ENCODE measurements around the gene POLH. TPM values are rescaled to one million over a fixed set of nuclear protein-coding genes. Genes with fewer than 3 reads are reported as not detected.
"Not testable (repeated sequence)": the region's sequence is repeated elsewhere in the genome, so short reads cannot be mapped to it uniquely, and the experiment has no call there.

Gene POLH
- 28.5 TPM for polyA plus RNA-seq (ENCODE audit: insufficient read length)
- long read RNA-seq, donor 1, transcript POLH-202 (11 exons, 3,540 nt): major isoform, 6 of 6 reads
- long read RNA-seq, donor 1, partial matches to known transcripts: 0 of 6 reads
- long read RNA-seq, donor 1, other reads (novel, unspliced or antisense): 0 of 6 reads
- long read RNA-seq, donor 2, partial matches to known transcripts: 0 of 2 reads
- long read RNA-seq, donor 2, other reads (novel, unspliced or antisense): 0 of 2 reads
- long read RNA-seq, donor 3, partial matches to known transcripts: 0 of 5 reads
- long read RNA-seq, donor 3, other reads (novel, unspliced or antisense): 0 of 5 reads
- long read RNA-seq, donor 4: 0 reads
- long read RNA-seq, donor 5, partial matches to known transcripts: 0 of 4 reads
- long read RNA-seq, donor 5, other reads (novel, unspliced or antisense): 0 of 4 reads
- long read RNA-seq, donor 6, partial matches to known transcripts: 0 of 1 reads
- long read RNA-seq, donor 6, other reads (novel, unspliced or antisense): 0 of 1 reads
- long read RNA-seq, donor 7, partial matches to known transcripts: 5 of 8 reads
- long read RNA-seq, donor 7, other reads (novel, unspliced or antisense): 0 of 8 reads
- long read RNA-seq, donor 8, partial matches to known transcripts: 0 of 2 reads
- long read RNA-seq, donor 8, other reads (novel, unspliced or antisense): 0 of 2 reads

- DNase-seq: peak; percentile 89
Measured at GRCh38 chr6:43575772-43576551, at the start of gene POLH, which contains the start of gene XPO5. TSS of gene POLH (plus strand) at chr6:43576185. CDS start at chr6:43582320, 6,135 bp downstream. TSS of gene XPO5 (minus strand) at chr6:43576038. CDS start at chr6:43575864, 174 bp downstream.

- DNase-seq: no peak
Measured at GRCh38 chr6:43532201-43532600, 43.8 kb upstream of the POLH start.

- DNase-seq: not testable (repeated sequence)
Measured at GRCh38 chr6:43538986-43539385, 37.0 kb upstream of the POLH start.

- DNase-seq: not testable (repeated sequence)
Measured at GRCh38 chr6:43539409-43539808, 36.6 kb upstream of the POLH start.

- no peak for DNase-seq
Measured at GRCh38 chr6:43540507-43540906, 35.5 kb upstream of the POLH start.

GRCh38 chr6:43541774-43542471 lies 34.1 kb upstream of the POLH start:
- no peak for DNase-seq

- DNase-seq: no peak
Measured at GRCh38 chr6:43544461-43544860, 31.5 kb upstream of the POLH start.

GRCh38 chr6:43547222-43547621 lies 28.8 kb upstream of the POLH start:
- DNase-seq: no peak

GRCh38 chr6:43557620-43558019 lies 18.4 kb upstream of the POLH start:
- not testable (repeated sequence) for DNase-seq

- DNase-seq: no peak
Measured at GRCh38 chr6:43559328-43559727, 16.7 kb upstream of the POLH start.

GRCh38 chr6:43570876-43571441 lies 5.0 kb upstream of the POLH start:
- no peak for DNase-seq

GRCh38 chr6:43572015-43572414 lies 4.0 kb upstream of the POLH start:
- DNase-seq: no peak

GRCh38 chr6:43575105-43575771 lies 747 bp upstream of the POLH start:
- DNase-seq: peak; percentile 26

- DNase-seq: no peak
Measured at GRCh38 chr6:43578748-43579147, 2.8 kb downstream of the POLH start.

GRCh38 chr6:43579171-43579570 lies 3.2 kb downstream of the POLH start:
- no peak for DNase-seq

- no peak for DNase-seq
Measured at GRCh38 chr6:43582911-43583310, 6.9 kb downstream of the POLH start.

GRCh38 chr6:43584892-43585570 lies 9.0 kb downstream of the POLH start:
- no peak for DNase-seq

- DNase-seq: no peak
Measured at GRCh38 chr6:43588194-43588593, 12.2 kb downstream of the POLH start.

GRCh38 chr6:43589564-43589963 lies 13.6 kb downstream of the POLH start:
- DNase-seq: not testable (repeated sequence)

GRCh38 chr6:43593938-43594337 lies 18.0 kb downstream of the POLH start:
- DNase-seq: no peak
